Upper lobe of left lung (tissue), 4 donors: ENCODE results near the gene SF3B1.

Experiments used
- EP300 ChIP-seq, 4 donors: sonication (generic); formaldehyde crosslinking; IDR thresholded peaks; one replicate each; pipeline ENCODE4 v1.5.1; 2017; ENCODE audit warnings: antibody characterized with exemption in 4 of 4, control low read depth in 2 of 4
- POLR2A ChIP-seq, 4 donors: fragments of 450-650 bp; IDR thresholded peaks; one replicate each; pipeline ENCODE4 v1.5.1; 2016 to 2017; ENCODE audit warnings: antibody characterized with exemption in 4 of 4, mild to moderate bottlenecking in 2 of 4
- POLR2AphosphoS5 ChIP-seq, 2 donors: sonication (generic); formaldehyde crosslinking; IDR thresholded peaks; one replicate each; pipeline ENCODE4 v1.5.1; 2017; ENCODE audit warnings: antibody characterized with exemption in 2 of 2
- TF ChIP-seq, protein P1 (sequence below), 6 experiments: fragments of 450-650 bp in 4 of 6; fragments of 200-600 bp in 2 of 6; sonication (generic) in 2 of 6; IDR thresholded peaks; one replicate each; pipeline ENCODE4 v1.5.1; 2016 to 2019; ENCODE audit warnings: antibody characterized with exemption in 6 of 6

GRCh38 chr2:197446844-197447243 is 12.0 kb upstream of the SF3B1 start:
- TF ChIP-seq, protein P1, sequence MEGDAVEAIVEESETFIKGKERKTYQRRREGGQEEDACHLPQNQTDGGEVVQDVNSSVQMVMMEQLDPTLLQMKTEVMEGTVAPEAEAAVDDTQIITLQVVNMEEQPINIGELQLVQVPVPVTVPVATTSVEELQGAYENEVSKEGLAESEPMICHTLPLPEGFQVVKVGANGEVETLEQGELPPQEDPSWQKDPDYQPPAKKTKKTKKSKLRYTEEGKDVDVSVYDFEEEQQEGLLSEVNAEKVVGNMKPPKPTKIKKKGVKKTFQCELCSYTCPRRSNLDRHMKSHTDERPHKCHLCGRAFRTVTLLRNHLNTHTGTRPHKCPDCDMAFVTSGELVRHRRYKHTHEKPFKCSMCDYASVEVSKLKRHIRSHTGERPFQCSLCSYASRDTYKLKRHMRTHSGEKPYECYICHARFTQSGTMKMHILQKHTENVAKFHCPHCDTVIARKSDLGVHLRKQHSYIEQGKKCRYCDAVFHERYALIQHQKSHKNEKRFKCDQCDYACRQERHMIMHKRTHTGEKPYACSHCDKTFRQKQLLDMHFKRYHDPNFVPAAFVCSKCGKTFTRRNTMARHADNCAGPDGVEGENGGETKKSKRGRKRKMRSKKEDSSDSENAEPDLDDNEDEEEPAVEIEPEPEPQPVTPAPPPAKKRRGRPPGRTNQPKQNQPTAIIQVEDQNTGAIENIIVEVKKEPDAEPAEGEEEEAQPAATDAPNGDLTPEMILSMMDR (IDR thresholded peaks at IDR 0.05), result no peak
- TF ChIP-seq POLR2AphosphoS5 (IDR thresholded peaks at IDR 0.05) (no peak), POLR2A (IDR thresholded peaks at IDR 0.05) (no peak), EP300 (IDR thresholded peaks at IDR 0.05) (no peak)
